22Rv1 (cell line): Measurements from ENCODE around the gene DENND2C.

ENCODE experiments used
- H3K27ac ChIP-seq: fragments of 450-650 bp; 2 replicates; pipeline ENCODE4 v1.5.1; 2017
- ZFX ChIP-seq: fragments of 450-650 bp; IDR thresholded peaks from 2 replicates; pipeline ENCODE4 v1.6.1; 2017; ENCODE audit warnings: antibody characterized with exemption, borderline replicate concordance
- TF ChIP-seq, protein P1 (sequence below): fragments of 450-650 bp; IDR thresholded peaks from 2 replicates; pipeline ENCODE4 v1.5.1; 2017; ENCODE audit warnings: mild to moderate bottlenecking

DENND2C gene

DNA sequence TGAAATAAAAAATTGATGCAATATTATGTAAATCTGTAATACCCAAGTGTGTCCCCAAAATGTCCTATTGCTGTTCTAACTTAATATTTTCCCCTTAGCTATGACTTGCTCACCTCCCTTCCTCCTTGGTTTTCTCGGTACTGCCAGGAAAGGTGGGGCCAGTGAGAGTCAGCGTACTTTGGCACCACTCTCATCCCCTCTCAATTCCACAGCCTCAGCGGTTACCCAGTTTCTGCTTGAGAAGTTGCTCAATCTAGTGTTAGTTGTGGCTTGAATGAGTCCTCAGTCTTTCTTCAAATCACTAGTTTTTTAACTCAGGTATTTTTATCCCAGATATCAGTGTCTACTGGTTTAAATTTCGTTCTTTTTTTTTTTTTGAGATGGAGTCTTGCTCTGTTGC, 120.7 kb downstream of the DENND2C start:
- H3K27ac ChIP-seq: no peak overlapping the region
- TF ChIP-seq, protein P1, sequence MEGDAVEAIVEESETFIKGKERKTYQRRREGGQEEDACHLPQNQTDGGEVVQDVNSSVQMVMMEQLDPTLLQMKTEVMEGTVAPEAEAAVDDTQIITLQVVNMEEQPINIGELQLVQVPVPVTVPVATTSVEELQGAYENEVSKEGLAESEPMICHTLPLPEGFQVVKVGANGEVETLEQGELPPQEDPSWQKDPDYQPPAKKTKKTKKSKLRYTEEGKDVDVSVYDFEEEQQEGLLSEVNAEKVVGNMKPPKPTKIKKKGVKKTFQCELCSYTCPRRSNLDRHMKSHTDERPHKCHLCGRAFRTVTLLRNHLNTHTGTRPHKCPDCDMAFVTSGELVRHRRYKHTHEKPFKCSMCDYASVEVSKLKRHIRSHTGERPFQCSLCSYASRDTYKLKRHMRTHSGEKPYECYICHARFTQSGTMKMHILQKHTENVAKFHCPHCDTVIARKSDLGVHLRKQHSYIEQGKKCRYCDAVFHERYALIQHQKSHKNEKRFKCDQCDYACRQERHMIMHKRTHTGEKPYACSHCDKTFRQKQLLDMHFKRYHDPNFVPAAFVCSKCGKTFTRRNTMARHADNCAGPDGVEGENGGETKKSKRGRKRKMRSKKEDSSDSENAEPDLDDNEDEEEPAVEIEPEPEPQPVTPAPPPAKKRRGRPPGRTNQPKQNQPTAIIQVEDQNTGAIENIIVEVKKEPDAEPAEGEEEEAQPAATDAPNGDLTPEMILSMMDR: no peak
- no peak for TF ChIP-seq ZFX

DNA sequence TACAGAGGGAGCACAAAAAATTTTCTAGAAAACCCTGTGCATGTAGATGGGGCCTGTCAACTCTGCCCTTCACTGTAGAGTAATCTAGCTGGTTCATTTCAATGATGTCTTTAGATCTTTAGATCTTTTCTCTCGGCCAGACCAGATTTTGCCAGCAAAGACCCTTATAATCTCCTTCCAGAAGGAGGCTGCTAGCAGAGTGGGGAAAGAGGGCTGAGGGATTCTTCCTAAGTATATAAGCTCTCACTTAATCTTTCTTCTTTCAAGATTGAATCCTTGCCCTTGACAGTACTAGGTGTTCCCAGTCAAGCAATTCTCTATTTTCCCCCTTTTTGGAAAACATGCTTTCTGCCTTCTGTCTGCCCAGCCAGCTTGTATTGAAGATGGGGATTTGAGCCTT, 122.8 kb downstream of the DENND2C start:
- H3K27ac ChIP-seq: no peak overlapping the region
- no peak for TF ChIP-seq ZFX
- TF ChIP-seq, protein P1: no peak

DNA sequence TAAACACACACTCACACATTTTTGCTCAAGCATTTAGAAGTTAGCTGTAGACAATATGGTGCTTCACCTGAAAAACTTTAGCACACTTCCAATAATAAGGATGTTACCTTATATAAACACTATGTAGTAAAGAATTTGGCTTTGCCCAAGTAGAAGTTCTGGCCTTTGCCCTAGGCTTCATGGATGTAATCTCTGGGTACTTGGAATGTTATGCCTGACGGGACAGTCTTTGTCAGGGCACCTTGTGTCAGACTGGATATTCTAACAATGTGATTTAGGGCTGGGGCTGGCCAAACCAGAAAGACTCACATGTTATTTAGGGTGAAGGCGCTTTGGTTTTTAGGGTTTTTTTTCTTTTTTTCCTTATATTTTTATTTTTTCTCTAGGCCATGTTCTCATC, 124.1 kb downstream of the DENND2C start:
- H3K27ac ChIP-seq: no peak overlapping the region
- TF ChIP-seq, protein P1: no peak
- no peak for TF ChIP-seq ZFX

DNA sequence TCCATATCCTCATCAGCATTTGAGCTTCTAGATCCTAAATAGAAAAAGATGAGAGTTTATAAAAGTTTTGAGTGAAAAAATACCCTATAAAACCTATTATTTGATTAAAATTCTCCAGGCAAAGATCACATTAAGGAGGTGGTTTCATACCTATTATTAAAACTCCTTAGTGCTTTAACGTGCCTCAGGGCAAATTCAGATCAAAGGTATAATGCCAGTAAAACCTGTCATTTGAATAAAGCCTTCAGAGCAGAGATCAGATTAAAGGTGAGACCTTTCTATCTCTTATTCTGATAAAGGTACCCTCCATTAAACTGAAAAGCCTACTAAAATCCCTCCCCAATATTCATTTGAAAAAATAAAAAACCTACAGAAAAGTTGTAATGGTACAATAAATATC, 124.5 kb downstream of the DENND2C start:
- no peak overlapping the region for H3K27ac ChIP-seq
- TF ChIP-seq, protein P1: no peak
- TF ChIP-seq ZFX: no peak

DNA sequence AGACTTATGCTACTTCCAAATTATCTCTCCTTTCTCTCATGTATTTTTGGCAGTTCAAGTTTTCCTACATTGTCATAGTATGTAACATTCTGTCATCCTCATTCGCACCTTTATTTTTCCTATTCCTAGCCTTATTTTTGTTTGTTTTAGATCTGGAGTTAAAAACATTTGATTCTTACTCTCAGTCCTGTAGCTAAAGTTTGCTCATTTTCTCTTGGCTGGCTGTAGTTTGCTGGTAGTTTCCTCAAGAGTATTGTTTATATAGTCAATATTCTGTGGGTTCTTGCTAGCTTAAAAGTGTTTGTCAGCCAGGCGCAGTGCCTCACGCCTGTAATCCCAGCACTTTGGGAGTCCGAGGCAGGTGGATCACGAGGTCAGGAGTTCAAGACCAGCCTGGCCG, 129.0 kb downstream of the DENND2C start:
- TF ChIP-seq ZFX: no peak
- TF ChIP-seq, protein P1: no peak
- H3K27ac ChIP-seq: no peak overlapping the region

DNA sequence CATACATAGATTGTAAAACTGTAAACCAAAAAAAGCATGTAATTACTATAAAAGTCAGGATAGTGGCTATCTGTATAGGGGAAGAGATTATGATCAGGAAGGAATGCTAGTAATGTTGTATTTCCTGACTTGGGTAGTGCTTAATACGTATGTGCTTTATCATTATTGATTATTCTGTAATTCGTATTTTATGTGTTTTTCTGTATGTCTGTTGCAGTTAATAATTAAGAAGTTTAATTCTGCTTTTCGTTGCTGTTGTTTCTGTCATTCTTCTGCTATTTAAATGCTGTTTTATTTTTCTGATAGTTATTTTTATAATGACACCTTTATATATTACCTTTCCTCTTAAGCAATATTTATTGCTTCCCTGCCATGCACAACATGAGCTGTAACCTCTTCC, 129.6 kb downstream of the DENND2C start:
- H3K27ac ChIP-seq: no peak overlapping the region
- no peak for TF ChIP-seq ZFX
- TF ChIP-seq, protein P1: no peak

DNA sequence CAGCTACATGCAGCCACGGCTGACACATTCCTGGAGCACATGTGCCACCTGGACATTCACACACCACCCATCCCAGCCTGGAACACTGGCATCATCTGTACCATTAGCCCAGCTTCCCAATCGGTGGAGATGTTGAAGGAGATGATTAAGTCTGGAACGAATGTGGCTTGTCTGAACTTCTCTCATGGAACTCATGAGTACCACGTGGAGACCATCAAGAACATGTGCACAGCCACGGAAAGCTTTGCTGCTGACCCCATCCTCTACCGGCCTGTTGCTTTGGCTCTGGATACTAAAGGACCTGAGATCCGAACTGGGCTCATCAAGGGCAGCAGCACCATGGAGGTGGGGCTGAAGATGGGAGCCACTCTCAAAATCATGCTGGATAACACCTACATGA, 133.8 kb downstream of the DENND2C start:
- TF ChIP-seq, protein P1: no peak
- no peak for TF ChIP-seq ZFX
- no peak overlapping the region for H3K27ac ChIP-seq
